Coronary artery (tissue), 2 donors: ENCODE measurements around the gene RGS17.
"Not testable (repeated sequence)": the region's sequence is repeated elsewhere in the genome, so short reads cannot be mapped to it uniquely, and the experiment has no call there.

Experiments
- DNase-seq: peaks from one replicate; pipeline ENCODE4 v3.0.0-alpha.2; 2017; ENCODE audit warnings: low spot score
- H3K27ac ChIP-seq, 2 donors: fragments of 200-600 bp; sonication (generic); one replicate each; pipeline ENCODE4 v1.5.1; 2016 to 2019
- H3K4me3 ChIP-seq: fragments of 200-600 bp; sonication (generic); 2 replicates; pipeline ENCODE4 v1.5.1; 2016; ENCODE audit warnings: mild to moderate bottlenecking, moderate library complexity
- TF ChIP-seq, protein P1 (sequence below): fragments of 200-600 bp; sonication (generic); IDR thresholded peaks from one replicate; pipeline ENCODE4 v1.5.1; 2019; ENCODE audit warnings: antibody characterized with exemption

Gene RGS17

DNA sequence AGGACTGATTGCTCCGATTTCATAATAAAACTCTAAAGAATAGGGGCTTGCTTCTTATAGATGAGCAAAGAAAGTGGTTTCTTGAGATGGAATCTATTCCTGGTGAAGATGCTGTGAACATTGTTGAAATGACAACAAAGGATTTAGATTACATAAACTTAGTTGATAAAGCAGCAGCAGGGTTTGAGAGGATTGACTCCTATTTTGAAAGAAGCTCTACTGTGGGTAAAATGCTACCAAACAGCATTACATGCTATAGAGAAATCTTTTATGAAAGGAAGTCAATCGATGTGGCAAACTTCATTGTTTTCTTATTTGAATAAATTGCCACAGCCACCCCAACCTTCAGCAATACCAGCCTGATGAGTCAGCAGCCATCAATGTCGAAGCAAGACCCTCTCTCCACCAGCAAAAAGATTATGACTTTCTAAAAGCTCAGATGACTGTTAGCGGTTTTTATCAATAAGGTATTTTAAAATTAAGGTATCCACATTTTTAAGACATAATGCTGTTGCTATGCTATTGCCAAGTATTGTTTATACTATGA, 115.9 kb downstream of the RGS17 start:
- no peak for DNase-seq
- H3K4me3 ChIP-seq: no peak overlapping the region
- TF ChIP-seq, protein P1, sequence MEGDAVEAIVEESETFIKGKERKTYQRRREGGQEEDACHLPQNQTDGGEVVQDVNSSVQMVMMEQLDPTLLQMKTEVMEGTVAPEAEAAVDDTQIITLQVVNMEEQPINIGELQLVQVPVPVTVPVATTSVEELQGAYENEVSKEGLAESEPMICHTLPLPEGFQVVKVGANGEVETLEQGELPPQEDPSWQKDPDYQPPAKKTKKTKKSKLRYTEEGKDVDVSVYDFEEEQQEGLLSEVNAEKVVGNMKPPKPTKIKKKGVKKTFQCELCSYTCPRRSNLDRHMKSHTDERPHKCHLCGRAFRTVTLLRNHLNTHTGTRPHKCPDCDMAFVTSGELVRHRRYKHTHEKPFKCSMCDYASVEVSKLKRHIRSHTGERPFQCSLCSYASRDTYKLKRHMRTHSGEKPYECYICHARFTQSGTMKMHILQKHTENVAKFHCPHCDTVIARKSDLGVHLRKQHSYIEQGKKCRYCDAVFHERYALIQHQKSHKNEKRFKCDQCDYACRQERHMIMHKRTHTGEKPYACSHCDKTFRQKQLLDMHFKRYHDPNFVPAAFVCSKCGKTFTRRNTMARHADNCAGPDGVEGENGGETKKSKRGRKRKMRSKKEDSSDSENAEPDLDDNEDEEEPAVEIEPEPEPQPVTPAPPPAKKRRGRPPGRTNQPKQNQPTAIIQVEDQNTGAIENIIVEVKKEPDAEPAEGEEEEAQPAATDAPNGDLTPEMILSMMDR: no peak
- no peak overlapping the region for H3K27ac ChIP-seq

DNA sequence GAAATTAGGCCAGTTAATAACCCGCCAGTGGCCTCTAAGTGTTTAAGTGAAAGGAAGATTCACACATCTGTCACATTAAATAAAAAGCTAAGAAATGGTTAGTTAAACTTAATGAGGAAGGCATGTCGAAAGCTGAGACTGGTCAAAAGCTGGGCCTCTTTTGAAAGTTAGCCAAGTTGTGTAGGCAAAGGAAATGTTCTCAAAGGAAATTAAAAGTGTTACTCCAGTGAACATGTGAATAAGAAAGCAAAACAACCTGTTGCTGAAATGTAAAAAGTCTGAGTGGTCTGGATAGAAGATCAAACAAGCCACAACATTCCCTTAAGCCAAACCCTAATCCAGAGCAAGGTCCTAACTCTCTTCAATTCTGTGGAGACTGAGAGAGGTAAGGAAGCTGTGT, 117.6 kb downstream of the RGS17 start:
- H3K4me3 ChIP-seq: no peak overlapping the region
- no peak overlapping the region for H3K27ac ChIP-seq
- DNase-seq: no peak
- TF ChIP-seq, protein P1: no peak

DNA sequence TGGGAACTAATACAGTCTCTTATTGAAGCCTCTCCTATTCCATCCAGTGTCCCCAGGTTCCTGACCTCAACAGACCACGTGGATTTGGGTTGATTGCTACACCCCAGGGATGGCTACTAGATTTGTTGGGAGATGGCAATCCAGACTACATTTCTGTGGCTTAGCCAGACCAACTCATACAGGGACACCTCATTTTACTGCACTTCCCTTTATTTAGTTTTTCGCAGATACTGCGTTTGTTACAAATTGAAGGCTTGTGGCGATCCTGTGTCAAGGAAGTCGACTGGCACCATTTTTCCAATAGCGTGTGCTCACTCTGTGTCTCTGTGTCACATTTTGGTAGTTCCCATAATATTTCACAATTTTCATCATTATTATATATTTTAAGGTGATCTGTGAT, 118.2 kb downstream of the RGS17 start:
- H3K27ac ChIP-seq: no peak overlapping the region
- H3K4me3 ChIP-seq: no peak overlapping the region
- TF ChIP-seq, protein P1: no peak
- no peak for DNase-seq

DNA sequence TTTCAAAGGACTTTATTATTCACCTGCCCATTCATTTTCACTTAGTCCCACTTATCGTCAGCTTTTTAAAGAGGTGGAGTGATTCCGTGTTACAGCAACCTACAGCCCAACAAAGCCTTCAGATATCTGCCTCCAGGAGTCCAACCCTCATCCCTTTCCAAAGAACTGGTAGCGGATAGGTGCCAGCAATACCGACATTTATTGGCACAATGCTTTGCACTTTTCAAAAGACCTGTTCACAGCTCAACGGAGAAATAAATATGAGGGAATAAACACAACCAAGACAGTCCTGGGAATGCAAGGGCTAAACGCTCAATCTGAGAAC, 127.8 kb downstream of the RGS17 start:
- peak overlapping the region; percentile 80 to 88 for H3K27ac ChIP-seq
- TF ChIP-seq, protein P1: no peak
- H3K4me3 ChIP-seq: peak overlapping the region; percentile 84
- no peak for DNase-seq

DNA sequence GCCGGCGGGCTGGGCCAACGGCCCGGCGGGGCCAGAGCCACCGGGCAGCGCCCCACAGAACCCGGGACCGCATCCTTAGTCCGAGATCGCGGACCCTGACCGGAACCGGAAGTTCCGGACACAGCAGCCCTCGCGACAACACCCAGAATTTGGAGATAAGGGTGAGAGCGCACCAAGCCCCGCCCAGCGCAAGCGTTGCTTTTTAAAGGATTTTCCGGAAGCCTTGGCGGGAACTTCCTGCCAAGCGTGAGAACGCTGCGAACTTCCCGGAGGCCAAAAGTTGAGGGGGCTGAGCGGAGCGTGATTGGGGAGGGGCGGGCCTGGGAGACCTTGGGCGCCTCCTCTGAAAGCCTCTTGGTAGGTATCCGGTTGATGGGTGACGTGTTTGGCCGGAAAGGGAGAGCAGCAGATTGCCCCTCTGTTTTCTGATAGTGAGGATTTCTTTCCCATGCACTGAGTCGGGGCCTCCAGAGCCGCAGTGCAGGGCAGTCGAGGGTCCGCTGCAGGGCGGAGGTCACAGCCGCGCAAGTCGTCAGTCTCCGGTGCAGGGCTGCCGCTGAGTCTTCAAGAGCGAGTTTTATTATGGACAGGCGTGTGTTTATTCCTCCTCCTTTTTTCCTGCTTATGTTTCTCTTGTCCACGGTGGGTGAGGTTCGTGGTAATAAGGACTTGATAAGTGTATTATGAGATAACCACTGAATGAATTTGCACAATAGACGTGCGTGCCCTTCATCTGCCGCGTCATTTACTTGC, 128.3 kb downstream of the RGS17 start, which contains the start of gene MTRF1L:
Gene MTRF1L, minus strand, starts transcription at position 97 of the 753 bp plus-strand sequence. Its CDS starts 24 bp downstream, at position 73.
- peak; percentile 97 for DNase-seq
- TF ChIP-seq, protein P1: no peak
- peak within 1 kb of the TSS; percentile 84 for H3K4me3 ChIP-seq

DNA sequence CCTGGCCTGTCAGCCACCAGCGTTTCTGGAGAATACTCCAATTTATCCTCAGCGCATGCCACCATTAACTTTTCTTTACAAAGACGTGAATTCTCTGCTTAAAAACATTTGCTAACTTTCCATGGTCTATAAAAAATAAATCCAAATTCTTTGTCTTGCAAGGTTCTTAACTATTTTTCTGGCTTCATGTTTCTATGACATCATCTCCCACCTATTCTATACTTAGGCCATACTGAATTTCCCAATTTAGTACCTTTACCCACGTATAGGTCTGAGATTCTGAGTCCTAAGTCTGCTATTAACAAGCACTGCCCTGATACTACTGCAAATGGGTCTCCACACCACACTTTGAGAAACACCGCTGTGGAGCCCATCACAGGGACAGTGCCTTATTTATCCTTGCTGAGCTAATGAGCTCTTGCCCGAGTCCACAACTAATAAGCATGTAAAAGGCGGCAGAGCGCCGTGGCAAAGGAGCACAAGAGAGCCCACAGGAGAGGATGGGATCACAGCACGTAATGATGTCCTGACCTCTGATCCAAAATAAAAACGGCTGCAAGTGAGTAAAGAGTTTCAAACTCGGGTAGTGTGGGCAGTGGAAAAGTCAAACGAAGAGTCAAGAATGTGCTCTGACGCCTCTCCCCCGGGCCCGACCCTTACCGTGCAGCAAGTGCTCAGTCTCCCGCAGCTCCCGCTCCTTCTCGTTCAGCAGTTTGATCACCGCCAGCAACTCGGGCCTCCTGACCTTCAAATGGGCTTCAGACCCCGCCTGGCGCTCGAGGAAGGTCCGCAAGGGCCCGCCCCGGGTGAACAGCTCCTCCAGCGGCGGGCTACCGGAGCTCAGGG, 129.1 kb downstream of the RGS17 start:
- H3K27ac ChIP-seq: peak overlapping the region; percentile 80 to 88
- peak overlapping the region; percentile 84 for H3K4me3 ChIP-seq
- TF ChIP-seq, protein P1: no peak
- DNase-seq: no peak

More for the DNA sequence above, 128.3 kb downstream of the RGS17 start, which contains the start of gene MTRF1L:
- peak within 1 kb of the TSS; percentile 80 to 88 for H3K27ac ChIP-seq

DNA sequence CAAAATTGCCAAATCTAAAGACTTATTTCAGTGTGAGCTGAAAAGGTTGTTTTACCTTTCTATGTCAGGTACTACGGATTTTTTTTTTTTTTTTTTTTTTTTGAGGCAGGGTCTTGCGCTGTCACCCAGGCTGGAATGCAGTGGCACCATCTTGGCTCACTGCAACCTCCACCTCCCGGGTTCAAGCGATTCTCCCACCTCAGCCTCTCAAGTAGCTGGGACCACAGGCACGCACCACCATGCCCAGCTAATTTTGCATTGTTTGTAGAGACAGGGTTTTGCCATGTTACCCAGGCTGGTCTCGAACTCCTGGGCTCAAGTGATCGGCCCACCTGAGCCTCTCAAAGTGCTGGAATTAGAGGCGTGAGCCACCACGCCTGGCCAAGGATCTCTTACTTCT, 130.3 kb downstream of the RGS17 start:
- H3K27ac ChIP-seq: not testable (repeated sequence)

More for the DNA sequence above, 130.3 kb downstream of the RGS17 start:
- DNase-seq: not testable (repeated sequence)
- H3K4me3 ChIP-seq: peak overlapping the region; percentile 84
